ENCODE data around the gene PNPO.

PNPO gene

GRCh38 chr17:47997586-47997985 is 56.2 kb downstream of the PNPO start:
- Histone ChIP-seq H3K27me3 (replicated peaks; ENCODE audit: control insufficient read depth, insufficient read depth, low read length) (peaks cover 2% of the 10 kb centered on the region), H3K4me3 (replicated peaks; ENCODE audit: low read depth, low read length) (no peak overlapping the region), H3K36me3 (ENCODE audit: control insufficient read depth, insufficient read depth, low read length) (no peaks in the 10 kb centered on the region)
- DNase-seq (ENCODE audit: extremely low read depth, insufficient read length), result no peak
- no peak for TF ChIP-seq CTCF (IDR thresholded peaks at IDR 0.05; ENCODE audit: insufficient read depth, low read length, poor library complexity, severe bottlenecking)

GRCh38 chr17:47998044-47998443 is 56.7 kb downstream of the PNPO start:
- H3K4me3 ChIP-seq (replicated peaks; ENCODE audit: low read depth, low read length), result no peak overlapping the region
- TF ChIP-seq CTCF (IDR thresholded peaks at IDR 0.05; ENCODE audit: insufficient read depth, low read length, poor library complexity, severe bottlenecking), result no peak
- no peak for DNase-seq (ENCODE audit: extremely low read depth, insufficient read length)
- H3K27me3 ChIP-seq (replicated peaks; ENCODE audit: control insufficient read depth, insufficient read depth, low read length), result peaks cover 2% of the 10 kb centered on the region
- no peaks in the 10 kb centered on the region for H3K36me3 ChIP-seq (ENCODE audit: control insufficient read depth, insufficient read depth, low read length)

All from GM06990 (cell line).